Activated CD4-positive, alpha-beta T cell treated with anti-CD3 and anti-CD28 coated beads, Interleukin-2, amount 10 ng/mL, durations not matched to agents 7 days and 5 days (primary cell): ENCODE measurements around the gene ARHGAP12. TPM values are rescaled to one million over a fixed set of nuclear protein-coding genes. Genes with fewer than 3 reads are reported as not detected.
"Not testable (repeated sequence)": the region's sequence is repeated elsewhere in the genome, so short reads cannot be mapped to it uniquely, and the experiment has no call there.

ENCODE experiments used
- CTCF ChIA-PET: fragments of 350-600 bp; sonication (Branson Sonifier 250); formaldehyde crosslinking; loops from one replicate; lab custom pipeline; 2021; ENCODE audit warnings: antibody characterized with exemption; lab: Charles Lee
- POLR2A ChIA-PET: fragments of 350-600 bp; sonication (Branson Sonifier 250); formaldehyde crosslinking; loops from one replicate; lab custom pipeline; 2021; ENCODE audit warnings: antibody characterized with exemption; lab: Charles Lee
- DNase-seq: peaks from one replicate; pipeline ENCODE4 v3.0.0-alpha.2; 2020
- H3K27ac Mint-ChIP-seq: one replicate; pipeline ENCODE4 v1.8.0; 2021; ENCODE audit warnings: mild to moderate bottlenecking, moderate library complexity, mixed read lengths
- H3K27me3 Mint-ChIP-seq: one replicate; pipeline ENCODE4 v1.8.0; 2021; ENCODE audit warnings: mixed read lengths
- H3K36me3 Mint-ChIP-seq: one replicate; pipeline ENCODE4 v1.8.0; 2021; ENCODE audit warnings: low read depth, mixed read lengths
- H3K4me1 Mint-ChIP-seq: one replicate; pipeline ENCODE4 v1.8.0; 2021; ENCODE audit warnings: mixed read lengths
- H3K4me3 Mint-ChIP-seq: one replicate; pipeline ENCODE4 v1.8.0; 2021; ENCODE audit warnings: mild to moderate bottlenecking, moderate library complexity, mixed read lengths
- H3K9me3 Mint-ChIP-seq: one replicate; pipeline ENCODE4 v1.8.0; 2021; ENCODE audit warnings: mixed read lengths
- total RNA-seq, 2 experiments: library from RNA; stranded (reverse); gene quantifications; one replicate each; pipeline ENCODE4 v1.2.3, GENCODE V29; 2021

Gene ARHGAP12
- total RNA-seq, 2 experiments from 2014 or later = 15.1 to 15.4 TPM

DNA sequence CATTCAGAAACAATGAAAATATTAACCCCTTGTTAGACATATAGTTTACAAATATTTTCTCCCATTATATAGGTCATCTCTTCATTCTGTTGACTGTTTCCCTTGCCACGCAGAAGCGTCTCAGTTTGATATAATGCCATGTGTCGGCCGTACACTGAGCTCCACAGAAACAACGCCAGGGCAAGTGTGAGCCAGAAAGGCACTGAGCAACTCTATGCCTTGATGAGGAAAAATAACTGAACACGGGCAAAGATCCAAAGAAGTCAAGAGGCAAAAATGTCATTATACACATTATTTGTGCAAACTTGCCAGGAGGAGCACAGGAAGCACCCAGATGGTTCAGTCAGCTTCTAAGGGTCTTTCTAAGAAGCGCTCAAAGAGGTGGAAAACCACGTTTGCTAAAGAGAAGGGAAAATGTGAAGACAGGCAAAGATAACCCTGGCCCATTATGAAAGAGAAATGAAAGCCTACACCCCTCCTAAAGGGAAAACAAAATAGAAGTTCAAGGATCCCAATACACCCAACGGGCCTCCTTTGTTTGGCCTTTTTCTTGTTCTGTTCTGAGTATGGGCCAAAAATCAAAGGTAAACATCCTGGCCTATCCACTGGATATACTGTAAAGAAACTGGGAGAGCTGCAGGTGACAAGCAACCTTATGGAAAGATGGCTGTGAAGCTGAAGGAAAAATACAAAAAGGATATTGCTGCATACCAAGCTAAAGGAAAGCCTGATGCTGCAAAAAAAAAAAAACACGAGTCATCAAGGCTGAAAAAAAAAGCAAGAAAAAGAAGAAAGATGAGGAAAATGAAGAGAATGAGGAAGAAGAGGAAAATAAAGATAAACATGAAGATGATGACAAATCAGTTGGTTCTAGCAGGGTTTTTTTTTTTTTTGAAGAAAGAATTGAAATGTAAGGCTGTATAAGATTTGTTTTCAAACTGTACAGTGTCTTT is 15.5 kb downstream of the ARHGAP12 start:
- Mint-ChIP-seq H3K27ac (no peak overlapping the region), H3K9me3 (peaks cover 3% of the 10 kb centered on the region), H3K4me3 (no peak overlapping the region), H3K36me3 (peaks cover 24% of the 10 kb centered on the region), H3K27me3 (no peaks in the 10 kb centered on the region), H3K4me1 (peaks cover 31% of the 10 kb centered on the region)
- no peak for DNase-seq
- ChIA-PET CTCF (interaction anchor here (1.1 to 1.3 kb wide), 2 partner anchors 8 to 61 kb away, joined by 3 to 5 read pairs; no protein-coding TSS in a partner anchor), POLR2A (no interaction called here)

DNA sequence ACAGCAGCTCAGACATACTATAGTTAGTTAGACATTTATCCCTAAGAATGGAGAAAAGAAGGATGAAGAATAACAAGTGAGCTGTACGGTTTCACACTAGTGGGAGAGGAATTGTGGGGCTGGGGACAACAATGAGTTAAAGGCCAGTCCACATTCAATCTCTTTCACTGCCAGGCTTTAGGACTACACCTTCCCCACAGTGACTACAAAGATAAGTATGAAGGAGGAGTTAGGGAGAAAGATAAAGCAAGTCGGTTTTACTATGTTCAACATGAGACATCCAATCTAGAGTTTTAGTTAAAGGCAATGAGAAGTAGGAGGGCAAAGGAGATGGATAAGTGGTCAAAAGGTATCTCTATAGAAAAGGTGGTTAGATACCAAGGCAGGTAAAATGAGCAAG is 16.3 kb downstream of the ARHGAP12 start:
- ChIA-PET CTCF (interaction anchor here (1.3 kb wide), 1 partner anchor 9 kb away, joined by 5 read pairs; no protein-coding TSS in a partner anchor), POLR2A (no interaction called here)
- H3K4me3 Mint-ChIP-seq = no peak overlapping the region
- H3K9me3 Mint-ChIP-seq = peaks cover 3% of the 10 kb centered on the region
- H3K36me3 Mint-ChIP-seq = peaks cover 29% of the 10 kb centered on the region
- DNase-seq = no peak
- peaks cover 26% of the 10 kb centered on the region for H3K4me1 Mint-ChIP-seq
- no peak overlapping the region for H3K27ac Mint-ChIP-seq
- no peaks in the 10 kb centered on the region for H3K27me3 Mint-ChIP-seq

DNA sequence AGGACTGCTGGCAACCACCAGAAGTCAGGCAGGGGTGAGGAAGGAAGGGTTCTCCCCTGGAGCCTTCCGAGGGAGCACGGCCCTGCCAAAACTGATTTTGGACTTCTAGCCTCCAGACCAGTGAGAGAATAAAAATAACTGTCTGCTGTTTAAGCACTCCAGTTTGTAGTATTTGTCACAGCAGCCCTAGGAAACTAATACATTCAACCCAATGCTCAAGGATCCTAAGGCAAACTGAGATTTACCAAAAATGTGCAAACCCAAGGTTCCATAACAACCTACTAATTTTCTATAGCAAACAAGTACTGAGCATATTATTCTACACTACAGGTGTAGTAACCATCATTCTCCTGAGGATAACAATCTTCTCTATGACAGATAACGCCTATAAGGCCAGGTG is 18.6 kb downstream of the ARHGAP12 start:
- POLR2A ChIA-PET = no interaction called here
- Mint-ChIP-seq H3K36me3 (peaks cover 45% of the 10 kb centered on the region), H3K27ac (no peak overlapping the region), H3K27me3 (no peaks in the 10 kb centered on the region), H3K9me3 (no peaks in the 10 kb centered on the region), H3K4me1 (peaks cover 30% of the 10 kb centered on the region), H3K4me3 (no peak overlapping the region)
- CTCF ChIA-PET = no interaction called here
- no peak for DNase-seq

DNA sequence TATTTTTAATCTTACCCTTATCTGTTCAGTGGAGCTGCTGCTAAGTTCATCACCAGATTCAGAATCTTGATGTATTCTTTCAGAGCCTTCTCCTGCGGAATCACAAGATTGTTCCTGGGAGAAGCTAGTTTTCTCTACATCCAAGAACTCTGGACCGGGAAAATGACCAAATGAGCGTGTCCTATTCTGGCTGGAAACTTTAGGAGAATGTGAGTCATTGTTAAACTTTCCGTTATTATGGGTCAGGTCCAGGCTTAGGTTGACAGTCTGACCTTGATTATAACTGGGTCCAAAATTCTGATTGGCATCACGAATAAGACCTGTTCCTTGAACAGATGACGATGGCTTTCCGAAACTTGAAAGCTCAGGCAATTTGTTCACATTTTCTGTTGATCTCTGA is 20.5 kb downstream of the ARHGAP12 start:
- Mint-ChIP-seq H3K27ac (no peak overlapping the region), H3K4me3 (no peak overlapping the region), H3K27me3 (no peaks in the 10 kb centered on the region), H3K36me3 (peaks cover 45% of the 10 kb centered on the region), H3K4me1 (peaks cover 19% of the 10 kb centered on the region), H3K9me3 (no peaks in the 10 kb centered on the region)
- DNase-seq = no peak
- POLR2A ChIA-PET = no interaction called here
- CTCF ChIA-PET = interaction anchor here (1.3 kb wide), 1 partner anchor 66 kb away, joined by 3 read pairs; no protein-coding TSS in a partner anchor

DNA sequence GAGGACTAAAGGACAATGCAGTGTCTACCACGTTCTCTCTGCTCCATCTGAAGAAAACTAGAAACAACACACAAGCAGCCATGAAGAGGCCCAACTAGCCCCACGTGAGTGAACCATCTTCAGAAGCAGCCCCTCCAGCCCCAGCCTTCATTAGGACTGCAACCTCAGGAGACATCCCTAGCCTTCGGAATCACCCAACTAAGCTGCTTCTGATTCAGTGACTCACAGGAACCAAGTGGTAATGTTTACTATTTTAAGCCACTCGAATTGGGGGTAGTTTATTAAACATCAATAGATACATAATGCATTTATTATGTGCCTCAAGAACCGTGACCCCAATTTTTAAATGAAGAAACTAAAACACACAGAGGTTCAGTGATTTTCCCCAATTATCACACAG is 22.6 kb downstream of the ARHGAP12 start:
- H3K36me3 Mint-ChIP-seq = peaks cover 50% of the 10 kb centered on the region
- DNase-seq = no peak
- ChIA-PET CTCF (interaction anchor here (1.3 to 1.6 kb wide), 3 partner anchors 10 to 68 kb away, joined by 3 to 5 read pairs (median 3); no protein-coding TSS in a partner anchor), POLR2A (no interaction called here)
- no peak overlapping the region for H3K4me3 Mint-ChIP-seq
- no peak overlapping the region for H3K27ac Mint-ChIP-seq
- no peaks in the 10 kb centered on the region for H3K27me3 Mint-ChIP-seq
- peaks cover 4% of the 10 kb centered on the region for H3K9me3 Mint-ChIP-seq
- peaks cover 10% of the 10 kb centered on the region for H3K4me1 Mint-ChIP-seq

DNA sequence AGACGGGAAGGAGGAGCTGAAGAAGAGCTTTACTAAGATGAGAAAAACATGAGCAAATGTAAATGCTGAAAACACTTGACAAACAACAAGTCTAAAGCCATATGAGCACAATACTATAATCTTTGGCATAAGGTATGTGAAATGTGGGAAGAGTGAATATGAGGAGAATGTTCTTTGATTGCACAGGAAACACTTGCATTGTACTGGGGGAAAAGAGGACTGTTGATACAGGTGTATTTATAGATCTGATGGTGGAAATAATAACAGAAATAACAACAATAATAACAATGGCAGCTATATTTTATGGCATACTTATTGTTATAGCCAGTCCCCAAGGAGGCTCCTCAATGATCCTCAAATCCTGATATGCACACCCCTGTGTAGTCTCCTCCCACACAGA is 23.0 kb downstream of the ARHGAP12 start:
- H3K4me1 Mint-ChIP-seq = peaks cover 10% of the 10 kb centered on the region
- CTCF ChIA-PET = no interaction called here

DNA sequence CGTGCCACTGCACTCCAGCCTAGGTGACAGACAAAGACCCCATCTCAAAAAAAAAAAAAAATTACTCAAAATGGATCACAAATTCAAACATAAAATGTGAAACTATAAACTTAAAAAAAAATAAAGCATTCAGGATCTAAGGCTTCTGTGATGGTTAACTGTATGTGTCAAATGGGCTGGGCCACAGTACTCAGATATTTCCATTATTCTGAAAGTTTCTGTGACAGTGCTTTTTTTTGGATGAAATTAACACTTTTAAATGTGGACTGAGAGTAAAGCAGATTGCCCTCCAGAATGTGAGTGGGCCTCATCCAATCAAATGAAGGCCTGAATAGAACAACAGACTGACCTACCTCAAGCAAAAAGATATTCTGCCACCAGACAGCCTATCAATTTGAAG is 26.0 kb downstream of the ARHGAP12 start:
- no peaks in the 10 kb centered on the region for H3K27me3 Mint-ChIP-seq
- peaks cover 50% of the 10 kb centered on the region for H3K36me3 Mint-ChIP-seq

More for the DNA sequence above, 23.0 kb downstream of the ARHGAP12 start:
- no peak for DNase-seq
- H3K27ac Mint-ChIP-seq = no peak overlapping the region
- H3K4me3 Mint-ChIP-seq = no peak overlapping the region
- no peaks in the 10 kb centered on the region for H3K27me3 Mint-ChIP-seq
- peaks cover 4% of the 10 kb centered on the region for H3K9me3 Mint-ChIP-seq
- peaks cover 53% of the 10 kb centered on the region for H3K36me3 Mint-ChIP-seq
- POLR2A ChIA-PET = no interaction called here

DNA sequence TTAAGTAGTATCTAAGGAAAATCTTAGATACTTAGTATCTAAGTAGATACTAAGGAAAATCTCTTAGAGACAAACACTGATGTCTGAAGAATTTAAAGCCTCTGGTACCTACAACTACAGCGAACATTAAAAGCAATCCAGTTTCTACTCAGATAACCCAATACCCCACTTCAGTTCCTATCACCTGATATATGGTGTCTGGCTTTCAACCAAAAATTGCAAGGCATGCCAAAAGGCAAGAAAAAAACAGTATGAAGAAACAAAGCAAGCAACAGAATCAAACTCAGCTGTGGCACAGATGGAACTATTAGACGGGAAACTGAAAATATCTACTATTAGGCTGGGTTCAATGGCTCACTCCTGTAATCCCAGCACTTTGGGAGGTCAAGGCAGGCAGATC is 31.1 kb downstream of the ARHGAP12 start:
- DNase-seq = no peak
- CTCF ChIA-PET = no interaction called here

More for the DNA sequence above, 26.0 kb downstream of the ARHGAP12 start:
- Mint-ChIP-seq H3K4me1 (peaks cover 8% of the 10 kb centered on the region), H3K4me3 (no peak overlapping the region), H3K9me3 (peaks cover 11% of the 10 kb centered on the region), H3K27ac (no peak overlapping the region)
- POLR2A ChIA-PET = no interaction called here
- CTCF ChIA-PET = interaction anchor here (0.7 kb wide), 1 partner anchor 926 kb away, joined by 3 read pairs; no protein-coding TSS in a partner anchor
- no peak for DNase-seq

DNA sequence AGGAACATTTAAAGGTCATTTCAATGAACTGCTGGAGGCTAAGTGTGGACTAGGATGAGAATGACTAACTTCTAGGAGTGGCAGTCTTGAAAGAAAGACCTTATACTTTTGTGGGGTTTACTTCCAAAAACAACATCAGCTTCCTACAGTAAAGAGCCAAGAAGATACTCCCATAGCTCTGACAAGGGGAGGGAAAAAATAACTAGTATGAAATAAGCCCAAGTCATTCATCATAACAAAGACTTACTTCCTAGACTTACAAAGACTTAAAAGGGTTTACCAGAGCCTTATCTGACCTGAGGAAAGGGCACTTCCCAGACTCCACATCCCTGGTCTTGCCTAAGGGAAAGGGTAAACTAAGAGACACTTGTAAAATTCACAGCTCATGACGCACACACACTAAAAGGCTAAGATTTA is 31.7 kb downstream of the ARHGAP12 start:
- no peak overlapping the region for H3K27ac Mint-ChIP-seq
- H3K27me3 Mint-ChIP-seq = no peaks in the 10 kb centered on the region
- no peaks in the 10 kb centered on the region for H3K4me1 Mint-ChIP-seq
- ChIA-PET POLR2A (no interaction called here), CTCF (interaction anchor here (1.8 kb wide), 1 partner anchor 10 kb away, joined by 5 read pairs; no protein-coding TSS in a partner anchor)
- H3K4me3 Mint-ChIP-seq = no peak overlapping the region
- DNase-seq = no peak
- H3K9me3 Mint-ChIP-seq = peaks cover 11% of the 10 kb centered on the region
- H3K36me3 Mint-ChIP-seq = peaks cover 43% of the 10 kb centered on the region

More for the DNA sequence above, 31.1 kb downstream of the ARHGAP12 start:
- H3K36me3 Mint-ChIP-seq = peaks cover 40% of the 10 kb centered on the region
- H3K9me3 Mint-ChIP-seq = peaks cover 11% of the 10 kb centered on the region
- POLR2A ChIA-PET = no interaction called here
- H3K4me1 Mint-ChIP-seq = no peaks in the 10 kb centered on the region
- H3K4me3 Mint-ChIP-seq = no peak overlapping the region
- no peaks in the 10 kb centered on the region for H3K27me3 Mint-ChIP-seq
- no peak overlapping the region for H3K27ac Mint-ChIP-seq

DNA sequence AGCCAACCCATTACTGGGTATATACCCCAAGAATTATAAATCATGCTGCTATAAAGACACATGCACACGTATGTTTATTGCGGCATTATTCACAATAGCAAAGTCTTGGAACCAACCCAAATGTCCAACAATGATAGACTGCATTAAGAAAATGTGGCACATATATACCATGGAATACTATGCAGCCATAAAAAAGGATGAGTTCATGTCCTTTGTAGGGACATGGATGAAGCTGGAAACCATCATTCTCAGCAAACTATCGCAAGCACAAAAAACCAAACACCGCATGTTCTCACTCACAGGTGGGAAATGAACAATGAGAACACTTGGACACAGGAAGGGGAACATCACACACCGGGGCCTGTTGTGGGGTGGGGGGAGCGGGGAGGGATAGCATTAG is 32.9 kb downstream of the ARHGAP12 start:
- POLR2A ChIA-PET, H3K27me3 Mint-ChIP-seq, H3K27ac Mint-ChIP-seq, H3K4me3 Mint-ChIP-seq, DNase-seq, H3K4me1 Mint-ChIP-seq: not testable (repeated sequence)
- CTCF ChIA-PET = interaction anchor here (1.8 kb wide), 1 partner anchor 11 kb away, joined by 5 read pairs; no protein-coding TSS in a partner anchor
- peaks cover 40% of the 10 kb centered on the region for H3K36me3 Mint-ChIP-seq
- H3K9me3 Mint-ChIP-seq = peaks cover 10% of the 10 kb centered on the region

DNA sequence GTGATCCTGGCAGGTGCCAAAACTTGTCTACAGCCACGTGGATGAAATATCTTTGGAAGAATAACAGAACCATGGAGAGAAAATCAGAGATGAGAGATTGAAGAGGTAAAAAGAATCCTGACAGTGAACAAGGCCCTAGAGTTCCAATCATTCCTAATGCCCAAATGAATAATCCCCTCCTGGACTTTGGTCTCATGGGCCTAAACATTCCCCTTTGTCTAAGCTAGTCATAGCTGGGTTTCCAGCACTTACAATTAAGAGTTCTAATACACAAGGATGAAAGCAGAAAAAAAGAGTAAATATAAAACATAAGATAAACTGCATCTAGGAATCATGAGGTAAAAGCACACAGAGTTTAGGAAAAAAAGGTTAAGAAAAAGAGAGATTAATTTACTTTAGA is 40.2 kb downstream of the ARHGAP12 start:
- CTCF ChIA-PET = interaction anchor here (0.8 to 1.2 kb wide), 2 partner anchors 87 to 156 kb away, joined by 3 to 5 read pairs; no protein-coding TSS in a partner anchor
- no peak overlapping the region for H3K27ac Mint-ChIP-seq
- H3K9me3 Mint-ChIP-seq = peaks cover 3% of the 10 kb centered on the region
- H3K4me3 Mint-ChIP-seq = no peak overlapping the region
- no peaks in the 10 kb centered on the region for H3K4me1 Mint-ChIP-seq
- DNase-seq = no peak
- peaks cover 17% of the 10 kb centered on the region for H3K36me3 Mint-ChIP-seq
- POLR2A ChIA-PET = no interaction called here
- H3K27me3 Mint-ChIP-seq = no peaks in the 10 kb centered on the region

DNA sequence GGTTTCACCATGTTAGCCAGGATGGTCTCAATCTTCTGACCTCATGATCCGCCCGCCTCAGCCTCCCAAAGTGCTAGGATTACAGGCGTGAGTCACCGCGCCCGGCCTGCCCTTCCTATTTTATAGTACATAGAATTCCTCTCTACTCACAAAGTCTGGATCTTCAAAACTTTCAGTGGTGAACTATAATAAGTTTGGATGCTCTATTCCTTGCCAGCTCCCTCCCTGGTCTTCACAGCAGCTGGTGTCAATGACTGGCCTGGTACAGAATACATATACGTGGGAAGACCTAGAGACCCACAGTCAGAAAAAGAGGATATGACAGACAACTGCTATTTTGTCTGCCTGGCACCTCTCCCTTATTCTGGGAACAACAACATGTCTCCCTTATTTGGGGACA is 40.8 kb downstream of the ARHGAP12 start:
- peaks cover 16% of the 10 kb centered on the region for H3K36me3 Mint-ChIP-seq
- POLR2A ChIA-PET = no interaction called here
- H3K27ac Mint-ChIP-seq = no peak overlapping the region
- no peak overlapping the region for H3K4me3 Mint-ChIP-seq
- no peaks in the 10 kb centered on the region for H3K27me3 Mint-ChIP-seq
- CTCF ChIA-PET = interaction anchor here (0.6 to 1.2 kb wide), 2 partner anchors 9 to 87 kb away, joined by 3 read pairs; no protein-coding TSS in a partner anchor
- H3K4me1 Mint-ChIP-seq = no peaks in the 10 kb centered on the region
- H3K9me3 Mint-ChIP-seq = peaks cover 3% of the 10 kb centered on the region
- no peak for DNase-seq

DNA sequence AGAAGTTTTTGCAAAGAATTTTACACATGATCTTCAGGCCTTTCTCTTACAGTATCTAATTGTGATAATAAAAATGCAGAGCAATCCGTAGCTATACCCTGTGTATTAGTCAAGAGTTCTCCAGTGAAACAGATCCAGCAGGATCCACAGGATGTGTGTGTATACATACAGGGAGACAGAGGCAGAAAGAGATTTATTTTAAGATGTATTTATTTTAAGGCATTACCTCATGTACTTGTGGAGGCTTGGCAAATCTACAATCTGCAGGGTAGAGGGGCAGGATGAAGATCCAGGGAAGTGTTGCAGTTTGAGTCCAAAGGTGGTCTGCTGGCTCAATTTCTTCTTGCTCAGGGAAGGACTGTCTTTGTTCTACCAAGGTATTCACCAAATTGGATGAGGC is 41.7 kb downstream of the ARHGAP12 start:
- no peak for DNase-seq
- Mint-ChIP-seq H3K9me3 (peaks cover 3% of the 10 kb centered on the region), H3K4me3 (no peak overlapping the region), H3K36me3 (peaks cover 10% of the 10 kb centered on the region), H3K27ac (no peak overlapping the region), H3K4me1 (no peaks in the 10 kb centered on the region), H3K27me3 (no peaks in the 10 kb centered on the region)
- ChIA-PET CTCF (no interaction called here), POLR2A (no interaction called here)
